Ovary (tissue), 3 donors: ENCODE results near the gene LOXL1.

Source experiments
- EP300 ChIP-seq: sonication (generic); formaldehyde crosslinking; IDR thresholded peaks from one replicate; pipeline ENCODE4 v1.6.1; 2017; ENCODE audit warnings: antibody characterized with exemption
- POLR2A ChIP-seq: fragments of 450-650 bp; IDR thresholded peaks from one replicate; pipeline ENCODE4 v1.6.1; 2017; ENCODE audit warnings: antibody characterized with exemption, mild to moderate bottlenecking, moderate library complexity
- TF ChIP-seq, protein P1 (sequence below), 3 donors: fragments of 450-650 bp in 2 of 3; fragments of 200-600 bp in 1 of 3; IDR thresholded peaks; one replicate each; pipeline versions ENCODE4 v1.5.1 to v1.8.0; 2016 to 2022; ENCODE audit warnings: antibody characterized with exemption in 3 of 3, mild to moderate bottlenecking in 1 of 3
- donor health status: DM: no; HTN: no; CAD: no.

DNA sequence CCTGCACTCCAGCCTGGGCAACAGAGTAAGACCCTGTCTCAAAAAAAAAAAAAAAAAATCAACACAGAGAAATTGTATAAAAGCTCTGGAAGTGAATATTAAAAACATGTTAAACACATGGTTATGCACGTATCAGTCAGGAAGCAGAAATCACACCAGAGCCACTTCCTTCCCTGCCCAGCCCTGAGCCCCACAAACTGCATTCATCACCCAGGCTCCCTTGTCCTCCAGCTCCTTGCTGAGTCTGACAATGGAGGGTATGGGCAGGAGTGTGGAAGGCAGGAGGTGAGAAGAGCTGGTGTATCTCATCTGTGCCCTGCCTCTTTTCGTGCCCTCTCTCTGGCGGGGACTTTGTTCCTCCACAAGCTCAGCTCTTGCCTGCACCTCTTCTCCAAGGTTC is 12.1 kb upstream of the LOXL1 start:
- TF ChIP-seq, protein P1, sequence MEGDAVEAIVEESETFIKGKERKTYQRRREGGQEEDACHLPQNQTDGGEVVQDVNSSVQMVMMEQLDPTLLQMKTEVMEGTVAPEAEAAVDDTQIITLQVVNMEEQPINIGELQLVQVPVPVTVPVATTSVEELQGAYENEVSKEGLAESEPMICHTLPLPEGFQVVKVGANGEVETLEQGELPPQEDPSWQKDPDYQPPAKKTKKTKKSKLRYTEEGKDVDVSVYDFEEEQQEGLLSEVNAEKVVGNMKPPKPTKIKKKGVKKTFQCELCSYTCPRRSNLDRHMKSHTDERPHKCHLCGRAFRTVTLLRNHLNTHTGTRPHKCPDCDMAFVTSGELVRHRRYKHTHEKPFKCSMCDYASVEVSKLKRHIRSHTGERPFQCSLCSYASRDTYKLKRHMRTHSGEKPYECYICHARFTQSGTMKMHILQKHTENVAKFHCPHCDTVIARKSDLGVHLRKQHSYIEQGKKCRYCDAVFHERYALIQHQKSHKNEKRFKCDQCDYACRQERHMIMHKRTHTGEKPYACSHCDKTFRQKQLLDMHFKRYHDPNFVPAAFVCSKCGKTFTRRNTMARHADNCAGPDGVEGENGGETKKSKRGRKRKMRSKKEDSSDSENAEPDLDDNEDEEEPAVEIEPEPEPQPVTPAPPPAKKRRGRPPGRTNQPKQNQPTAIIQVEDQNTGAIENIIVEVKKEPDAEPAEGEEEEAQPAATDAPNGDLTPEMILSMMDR (IDR thresholded peaks at IDR 0.05), result no peak
- TF ChIP-seq POLR2A (no peak), EP300 (no peak)
